Gastrocnemius medialis (tissue), 4 donors: ENCODE results near the gene SVOP.

Experiments used
- CTCF ChIP-seq, 5 experiments: fragments of 450-650 bp in 3 of 5; fragments of 200-600 bp in 2 of 5; sonication (generic) in 2 of 5; IDR thresholded peaks in 4 of 5; conservative IDR thresholded peaks in 1 of 5; 1 replicate in 4 of 5; 2 replicates in 1 of 5; pipeline ENCODE4 v1.5.1; 2016 to 2019; ENCODE audit warnings: antibody characterized with exemption in 5 of 5, mild to moderate bottlenecking in 3 of 5, moderate library complexity in 3 of 5
- POLR2A ChIP-seq, 2 donors: fragments of 450-650 bp; IDR thresholded peaks; one replicate each; pipeline ENCODE4 v1.6.1; 2017; ENCODE audit warnings: antibody characterized with exemption in 2 of 2, mild to moderate bottlenecking in 2 of 2, moderate library complexity in 2 of 2

GRCh38 chr12:108981835-108982234 lies 39.0 kb downstream of the SVOP start:
- TF ChIP-seq CTCF (IDR thresholded peaks at IDR 0.05 in 4 of 5, conservative IDR thresholded peaks at IDR 0.05 in 1 of 5) (no peak), POLR2A (IDR thresholded peaks at IDR 0.05) (no peak)
